PC-9 (cell line): ENCODE measurements around the gene CTDNEP1.

ENCODE experiments used
- CTCF ChIP-seq: fragments of 200-600 bp; sonication (generic); conservative IDR thresholded peaks from 2 replicates; pipeline ENCODE4 v1.6.1; 2017; ENCODE audit warnings: mixed run types, antibody characterized with exemption, mild to moderate bottlenecking, moderate library complexity
- EZH2 ChIP-seq: fragments of 200-600 bp; sonication (generic); IDR thresholded peaks from 2 replicates; pipeline ENCODE4 v1.8.0; 2017; ENCODE audit warnings: antibody characterized with exemption, low read depth

GRCh38 chr17:7228920-7229319 lies 22.6 kb downstream of the CTDNEP1 start:
- no peak for TF ChIP-seq CTCF
- no peak for TF ChIP-seq EZH2
